Smooth muscle cell of the umbilical artery (primary cell): ENCODE results near the gene HIP1R. TPM values are rescaled to one million over a fixed set of nuclear protein-coding genes. Genes with fewer than 3 reads are reported as not detected.

Experiments
- total RNA-seq: library from RNA; depleted of rRNA; stranded (reverse); fragments of >200 nt; gene quantifications from 2 replicates; pipeline ENCODE4 v1.2.3, GENCODE V29; 2014

HIP1R gene, protein sequence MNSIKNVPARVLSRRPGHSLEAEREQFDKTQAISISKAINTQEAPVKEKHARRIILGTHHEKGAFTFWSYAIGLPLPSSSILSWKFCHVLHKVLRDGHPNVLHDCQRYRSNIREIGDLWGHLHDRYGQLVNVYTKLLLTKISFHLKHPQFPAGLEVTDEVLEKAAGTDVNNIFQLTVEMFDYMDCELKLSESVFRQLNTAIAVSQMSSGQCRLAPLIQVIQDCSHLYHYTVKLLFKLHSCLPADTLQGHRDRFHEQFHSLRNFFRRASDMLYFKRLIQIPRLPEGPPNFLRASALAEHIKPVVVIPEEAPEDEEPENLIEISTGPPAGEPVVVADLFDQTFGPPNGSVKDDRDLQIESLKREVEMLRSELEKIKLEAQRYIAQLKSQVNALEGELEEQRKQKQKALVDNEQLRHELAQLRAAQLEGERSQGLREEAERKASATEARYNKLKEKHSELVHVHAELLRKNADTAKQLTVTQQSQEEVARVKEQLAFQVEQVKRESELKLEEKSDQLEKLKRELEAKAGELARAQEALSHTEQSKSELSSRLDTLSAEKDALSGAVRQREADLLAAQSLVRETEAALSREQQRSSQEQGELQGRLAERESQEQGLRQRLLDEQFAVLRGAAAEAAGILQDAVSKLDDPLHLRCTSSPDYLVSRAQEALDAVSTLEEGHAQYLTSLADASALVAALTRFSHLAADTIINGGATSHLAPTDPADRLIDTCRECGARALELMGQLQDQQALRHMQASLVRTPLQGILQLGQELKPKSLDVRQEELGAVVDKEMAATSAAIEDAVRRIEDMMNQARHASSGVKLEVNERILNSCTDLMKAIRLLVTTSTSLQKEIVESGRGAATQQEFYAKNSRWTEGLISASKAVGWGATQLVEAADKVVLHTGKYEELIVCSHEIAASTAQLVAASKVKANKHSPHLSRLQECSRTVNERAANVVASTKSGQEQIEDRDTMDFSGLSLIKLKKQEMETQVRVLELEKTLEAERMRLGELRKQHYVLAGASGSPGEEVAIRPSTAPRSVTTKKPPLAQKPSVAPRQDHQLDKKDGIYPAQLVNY
- 5.9 and 12.6 TPM in 2 replicates for total RNA-seq

DNA sequence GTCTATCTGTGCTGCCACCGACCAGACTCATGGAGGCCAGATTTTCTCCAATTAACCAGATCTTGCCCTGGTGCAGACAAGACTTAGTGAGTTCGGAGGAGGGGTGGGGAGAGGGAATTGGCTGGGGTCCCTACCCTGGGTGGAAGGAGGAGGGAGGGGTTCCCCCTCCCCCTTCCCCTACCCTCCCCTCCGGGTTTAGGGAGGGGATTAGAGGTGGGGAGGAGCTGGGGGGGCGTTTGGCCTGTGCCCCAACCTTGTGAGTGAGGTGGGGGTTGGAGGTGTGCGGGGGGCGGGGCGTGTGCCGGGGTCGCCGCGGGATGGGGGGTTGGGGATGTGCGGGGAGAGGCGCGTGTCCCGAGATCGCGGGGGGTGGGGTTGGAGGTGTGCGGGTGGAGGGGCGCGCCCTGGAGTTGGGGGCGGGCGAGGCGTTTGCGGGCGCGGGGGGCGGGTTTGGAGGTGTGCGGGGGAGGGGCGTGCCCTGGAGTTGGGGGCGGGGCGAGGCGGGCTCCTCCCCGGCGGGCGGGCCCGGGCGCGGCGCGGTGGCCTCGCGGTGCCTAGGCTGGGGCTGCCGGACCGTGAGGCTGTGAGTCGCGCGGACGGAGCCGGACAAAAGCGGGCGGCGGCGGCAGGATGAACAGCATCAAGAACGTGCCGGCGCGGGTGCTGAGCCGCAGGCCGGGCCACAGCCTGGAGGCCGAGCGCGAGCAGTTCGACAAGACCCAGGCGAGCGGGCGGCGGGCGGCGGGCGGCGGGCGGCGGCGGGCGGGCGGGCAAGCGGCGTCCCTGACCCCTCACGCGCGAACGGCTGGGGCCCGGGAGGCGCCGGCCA is at the start of gene HIP1R:
Gene HIP1R (plus strand): TSS at position 537 of the 829 bp plus-strand sequence. CDS start 94 bp downstream, at position 631.

DNA sequence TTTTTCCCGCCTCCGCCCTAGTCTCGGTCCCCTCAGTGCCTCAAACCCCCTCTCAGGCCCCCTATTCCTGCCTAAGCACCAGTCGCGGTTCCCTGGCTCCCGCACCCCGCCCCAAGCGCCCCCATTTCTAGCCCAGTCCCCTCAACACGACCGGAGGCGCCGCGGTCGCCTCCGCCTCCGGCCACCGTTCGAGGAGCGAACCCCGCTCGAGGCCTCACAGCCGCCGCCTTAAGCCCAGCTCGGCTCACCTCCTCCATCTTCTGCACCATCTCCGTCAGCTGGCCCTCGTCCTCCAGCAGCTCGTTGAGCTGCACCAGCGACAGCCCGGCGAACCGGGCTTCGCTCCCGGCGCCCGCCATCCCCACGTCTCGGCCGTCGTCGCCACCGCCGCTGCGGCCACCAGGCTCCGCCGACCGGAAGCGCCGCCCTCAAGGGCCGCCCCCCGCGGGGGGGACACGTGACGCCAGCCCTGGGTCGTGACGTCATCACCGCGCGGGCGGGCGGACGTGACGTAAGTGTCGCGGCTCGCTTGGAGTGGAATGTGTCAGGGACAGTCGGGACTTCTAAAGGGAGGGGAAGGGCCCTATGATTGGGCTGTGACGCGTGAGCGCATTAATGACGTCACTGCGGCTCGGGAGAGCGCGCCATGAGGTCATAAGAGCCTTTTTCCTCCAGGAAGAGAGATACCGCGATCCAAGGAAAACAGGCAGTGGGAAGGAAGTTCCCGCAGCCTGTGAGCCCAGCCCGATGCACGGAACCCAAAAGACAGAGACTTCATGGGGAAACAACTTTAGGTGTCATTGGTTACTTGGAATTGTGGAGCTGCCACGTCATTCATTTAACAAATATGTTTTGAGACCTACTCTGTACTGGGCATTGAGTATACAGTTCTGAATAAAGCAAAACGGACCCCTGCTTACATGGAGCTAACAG is 60.7 kb downstream of the HIP1R start, which contains the start of gene VPS37B:
Gene VPS37B (minus strand): TSS at position 421 of the 933 bp plus-strand sequence. CDS start 62 bp downstream, at position 359.

Other genes starting within 250 kb of the HIP1R start
- gene HCAR2, start 132.1 kb upstream of the HIP1R start, total RNA-seq: not detected in 2 replicates
- not detected in 2 replicates for gene HCAR3, start 118.6 kb upstream of the HIP1R start, total RNA-seq
- not detected in 2 replicates for gene HCAR1, start 104.6 kb upstream of the HIP1R start, total RNA-seq
- 26.1 and 36.2 TPM in 2 replicates for gene DENR, start 82.6 kb upstream of the HIP1R start, total RNA-seq
- gene CCDC62, start 60.9 kb upstream of the HIP1R start, total RNA-seq: 0.89 and 0.97 TPM in 2 replicates
- gene VPS37B, start 60.7 kb downstream of the HIP1R start, total RNA-seq: 14.3 and 19.3 TPM in 2 replicates
- 8.9 and 9.2 TPM in 2 replicates for gene ABCB9, start 131.0 kb downstream of the HIP1R start, total RNA-seq
- gene OGFOD2, start 139.8 kb downstream of the HIP1R start, total RNA-seq: 8.6 and 10.1 TPM in 2 replicates
- gene ARL6IP4, start 145.2 kb downstream of the HIP1R start, total RNA-seq: 105 and 114 TPM in 2 replicates